Measurements from ENCODE around the gene ARHGAP6. TPM values are rescaled to one million over a fixed set of nuclear protein-coding genes. Genes with fewer than 3 reads are reported as not detected.

The ARHGAP6 gene
- total and polyA plus RNA-seq, 2 experiments from 2014 or later = 0.26 to 0.59 TPM

DNA sequence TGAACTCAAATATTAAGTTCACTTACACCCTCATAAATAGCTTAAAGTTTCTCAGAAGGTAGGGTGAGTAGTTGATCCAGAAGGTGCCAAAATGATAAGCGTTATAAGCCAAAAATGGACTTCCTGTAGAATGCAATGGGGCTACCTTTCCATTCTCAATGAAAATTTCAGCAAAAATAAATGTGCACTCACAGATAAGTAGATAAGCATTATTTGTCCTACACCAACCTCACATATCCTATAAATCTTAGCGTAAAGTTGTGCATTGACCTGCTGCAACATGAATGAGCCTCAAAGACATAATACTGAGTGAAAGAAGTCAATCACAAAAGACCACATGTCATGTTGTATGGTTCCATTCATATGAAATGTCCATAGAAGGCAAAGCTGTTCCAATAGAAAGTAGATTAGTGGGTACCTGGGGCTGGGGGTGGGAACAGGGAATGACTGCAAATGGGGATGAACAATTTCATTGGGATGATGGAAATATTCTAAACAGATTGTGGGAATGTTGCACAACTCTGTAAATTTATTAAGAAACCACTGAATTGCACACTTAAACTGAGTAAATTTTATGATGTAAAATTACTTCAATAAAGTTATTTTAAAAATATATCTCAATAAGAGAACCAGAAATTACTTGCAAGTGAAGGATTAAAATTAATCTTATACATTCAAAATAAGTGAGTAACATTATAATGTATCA lies 271.6 kb downstream of the ARHGAP6 start (continued):
- TF ChIP-seq, protein P1, sequence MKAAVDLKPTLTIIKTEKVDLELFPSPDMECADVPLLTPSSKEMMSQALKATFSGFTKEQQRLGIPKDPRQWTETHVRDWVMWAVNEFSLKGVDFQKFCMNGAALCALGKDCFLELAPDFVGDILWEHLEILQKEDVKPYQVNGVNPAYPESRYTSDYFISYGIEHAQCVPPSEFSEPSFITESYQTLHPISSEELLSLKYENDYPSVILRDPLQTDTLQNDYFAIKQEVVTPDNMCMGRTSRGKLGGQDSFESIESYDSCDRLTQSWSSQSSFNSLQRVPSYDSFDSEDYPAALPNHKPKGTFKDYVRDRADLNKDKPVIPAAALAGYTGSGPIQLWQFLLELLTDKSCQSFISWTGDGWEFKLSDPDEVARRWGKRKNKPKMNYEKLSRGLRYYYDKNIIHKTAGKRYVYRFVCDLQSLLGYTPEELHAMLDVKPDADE (IDR thresholded peaks at IDR 0.05) = no peak
- no peak for TF ChIP-seq JUNB (IDR thresholded peaks at IDR 0.05; ENCODE audit: unreplicated experiment)
- no peak for TF ChIP-seq CREB1 (CRISPR knock-in tag; IDR thresholded peaks at IDR 0.05; ENCODE audit: low read depth)
- no peak for TF ChIP-seq POLR2AphosphoS5 (IDR thresholded peaks at IDR 0.05; ENCODE audit: low read depth)
- TF ChIP-seq, protein P2, sequence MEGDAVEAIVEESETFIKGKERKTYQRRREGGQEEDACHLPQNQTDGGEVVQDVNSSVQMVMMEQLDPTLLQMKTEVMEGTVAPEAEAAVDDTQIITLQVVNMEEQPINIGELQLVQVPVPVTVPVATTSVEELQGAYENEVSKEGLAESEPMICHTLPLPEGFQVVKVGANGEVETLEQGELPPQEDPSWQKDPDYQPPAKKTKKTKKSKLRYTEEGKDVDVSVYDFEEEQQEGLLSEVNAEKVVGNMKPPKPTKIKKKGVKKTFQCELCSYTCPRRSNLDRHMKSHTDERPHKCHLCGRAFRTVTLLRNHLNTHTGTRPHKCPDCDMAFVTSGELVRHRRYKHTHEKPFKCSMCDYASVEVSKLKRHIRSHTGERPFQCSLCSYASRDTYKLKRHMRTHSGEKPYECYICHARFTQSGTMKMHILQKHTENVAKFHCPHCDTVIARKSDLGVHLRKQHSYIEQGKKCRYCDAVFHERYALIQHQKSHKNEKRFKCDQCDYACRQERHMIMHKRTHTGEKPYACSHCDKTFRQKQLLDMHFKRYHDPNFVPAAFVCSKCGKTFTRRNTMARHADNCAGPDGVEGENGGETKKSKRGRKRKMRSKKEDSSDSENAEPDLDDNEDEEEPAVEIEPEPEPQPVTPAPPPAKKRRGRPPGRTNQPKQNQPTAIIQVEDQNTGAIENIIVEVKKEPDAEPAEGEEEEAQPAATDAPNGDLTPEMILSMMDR (conservative IDR thresholded peaks at IDR 0.05; ENCODE audit: low read depth in 2 of 2) = no peak

DNA sequence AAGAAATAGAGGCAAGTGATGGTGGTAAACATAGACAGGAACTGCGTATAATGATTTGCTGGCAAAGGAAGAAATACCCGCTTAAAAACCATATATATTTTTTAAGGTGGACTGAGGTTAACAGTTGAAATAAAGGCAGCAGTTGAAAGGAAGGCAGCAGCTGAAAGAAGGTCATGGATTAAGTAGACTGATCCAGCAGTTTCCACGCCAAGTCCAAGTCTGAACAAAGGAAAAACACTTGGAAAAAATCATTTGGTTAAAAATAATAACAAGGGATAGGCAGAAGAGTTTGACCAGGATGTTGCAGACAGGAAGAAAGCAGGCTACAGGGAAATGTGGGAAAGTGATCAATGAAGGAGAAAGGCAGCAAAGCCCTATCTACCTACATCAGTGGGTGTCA lies 278.9 kb downstream of the ARHGAP6 start:
- H3K27ac ChIP-seq (ENCODE audit: low read depth) = no peak overlapping the region
- Mint-ChIP-seq H3K4me3 (no peak overlapping the region), H3K9me3 (no peaks in the 10 kb centered on the region), H3K4me1 (no peaks in the 10 kb centered on the region), H3K27ac (no peak overlapping the region), H3K27me3 (ENCODE audit: insufficient read depth, low read depth, poor library complexity) (no peaks in the 10 kb centered on the region), H3K36me3 (ENCODE audit: low read depth) (no peaks in the 10 kb centered on the region)
- no peak overlapping the region for H3K4me2 ChIP-seq
- ATAC-seq (no peak), DNase-seq (ENCODE audit: low spot score) (no peak)
- H3K4me3 ChIP-seq = no peak overlapping the region
- H3K36me3 ChIP-seq (ENCODE audit: insufficient read depth) = no peaks in the 10 kb centered on the region
- no peaks in the 10 kb centered on the region for H3F3A ChIP-seq (replicated peaks; ENCODE audit: low read depth)
- H2AFZ ChIP-seq = no peak overlapping the region
- H3K27me3 ChIP-seq (ENCODE audit: insufficient read depth) = no peaks in the 10 kb centered on the region
- H3K9me2 ChIP-seq (ENCODE audit: insufficient read depth) = no peaks in the 10 kb centered on the region
- TF ChIP-seq STAT1 (IDR thresholded peaks at IDR 0.05; ENCODE audit: unreplicated experiment) (no peak), CREB1 (CRISPR knock-in tag; IDR thresholded peaks at IDR 0.05; ENCODE audit: low read depth) (no peak), ZNF331 (CRISPR knock-in tag; IDR thresholded peaks at IDR 0.05; ENCODE audit: low read depth) (no peak), REST (IDR thresholded peaks at IDR 0.05; ENCODE audit: unreplicated experiment) (no peak), ZNF114 (CRISPR knock-in tag; IDR thresholded peaks at IDR 0.05) (no peak)
- TF ChIP-seq, protein P1 (IDR thresholded peaks at IDR 0.05) = no peak
- no peaks in the 10 kb centered on the region for H4K20me1 ChIP-seq (replicated peaks; ENCODE audit: insufficient read depth)
- H3K4me1 ChIP-seq (ENCODE audit: insufficient read depth) = no peaks in the 10 kb centered on the region
- no peaks in the 10 kb centered on the region for H3K79me2 ChIP-seq (replicated peaks; ENCODE audit: insufficient read depth)
